Measurements from ENCODE around the gene A2M.

The A2M gene

DNA sequence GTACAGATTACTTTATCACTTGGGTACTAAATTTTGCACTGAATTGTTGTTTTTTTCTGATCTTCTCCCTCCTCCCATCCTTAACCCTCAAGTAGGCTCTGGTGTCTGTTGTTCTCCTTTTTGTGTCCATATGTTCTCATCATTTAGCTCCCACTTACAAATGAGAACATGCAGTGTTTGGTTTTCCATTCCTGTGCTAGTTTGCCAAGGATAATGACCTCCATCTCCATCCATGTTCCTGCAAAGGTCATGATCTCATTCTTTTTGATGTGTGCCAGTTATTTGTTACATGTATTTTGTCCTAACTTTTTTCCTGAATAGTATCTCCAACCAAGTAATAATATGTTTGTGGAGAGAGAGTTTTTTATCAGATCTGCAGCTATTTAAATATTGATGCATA is 44.2 kb downstream of the A2M start:
- DNase-seq = no peak

GRCh38 chr12:9070351-9070750 is 45.4 kb downstream of the A2M start:
- no peak for DNase-seq

GRCh38 chr12:9068600-9068999 is 47.1 kb downstream of the A2M start:
- no peak for DNase-seq

DNA sequence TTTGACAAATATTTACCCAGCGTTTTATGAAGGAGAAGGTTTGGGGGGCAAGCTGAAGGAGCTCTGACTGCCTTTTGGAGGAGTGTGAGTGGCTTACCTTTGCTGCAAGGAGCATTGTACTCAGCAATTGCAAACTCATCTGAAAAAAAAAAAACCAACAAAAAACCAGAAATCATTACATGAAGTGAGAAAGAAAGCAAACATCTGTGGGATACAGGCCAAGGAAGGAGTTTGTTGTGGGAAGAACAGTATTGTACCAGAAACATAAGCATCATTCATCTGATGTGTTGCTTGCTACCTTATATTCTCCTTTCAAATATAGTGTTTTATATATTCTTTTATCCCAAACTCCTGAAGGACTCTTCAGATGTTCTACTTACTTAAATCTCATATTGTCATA is 47.6 kb downstream of the A2M start:
- no peak for DNase-seq

DNA sequence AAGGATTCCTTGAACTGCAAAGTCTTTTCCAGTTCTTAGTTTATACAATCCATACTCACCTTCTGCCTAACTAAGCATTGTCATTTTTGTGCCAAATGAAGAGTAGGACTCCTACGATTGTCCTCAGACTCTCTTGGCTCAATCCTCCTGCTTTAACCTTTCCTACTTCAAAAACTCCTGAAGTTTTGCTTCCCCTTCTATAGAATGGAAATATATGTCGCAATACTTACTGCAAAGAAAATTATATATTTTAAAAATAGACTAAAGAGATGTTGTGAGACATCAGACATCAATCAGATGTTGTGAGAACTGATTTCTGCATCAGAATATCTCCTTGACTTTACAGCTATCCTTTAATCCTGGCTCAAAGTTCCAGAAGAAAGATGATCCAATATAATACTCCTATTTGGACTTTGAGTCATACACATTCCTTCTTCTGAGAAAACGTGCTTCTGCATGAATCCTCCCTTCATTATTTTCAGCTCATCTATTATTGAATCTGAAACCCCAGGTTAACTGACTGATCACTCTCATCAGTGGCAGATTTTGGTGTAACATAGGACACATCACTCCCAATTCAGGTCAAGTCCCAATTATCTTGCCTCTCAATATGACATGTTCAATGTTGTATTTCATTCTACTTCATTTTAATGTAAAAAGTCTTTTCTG is 48.8 kb downstream of the A2M start:
- no peak for DNase-seq

DNA sequence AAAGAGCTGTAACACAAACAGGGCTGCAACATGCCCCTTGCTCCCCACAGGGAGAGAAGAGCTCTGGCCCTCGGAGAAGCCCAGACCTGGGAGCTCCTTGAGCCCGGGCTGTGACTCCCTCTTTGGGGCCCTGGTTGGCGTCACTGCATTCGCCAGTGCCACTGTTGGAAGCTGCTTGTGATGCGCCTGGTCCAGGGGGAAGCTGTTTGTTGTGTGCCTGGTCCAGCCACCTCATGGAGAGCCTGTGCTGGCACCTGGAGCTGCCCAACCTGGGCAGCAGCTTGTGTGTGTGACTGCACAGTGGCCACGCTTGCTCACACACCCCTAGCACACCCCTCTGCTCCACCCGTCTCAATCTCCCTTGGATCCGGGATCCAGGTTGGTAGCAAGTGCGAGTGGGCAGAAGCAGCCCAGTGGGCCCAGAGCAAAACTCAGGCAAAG is 49.5 kb downstream of the A2M start:
- DNase-seq = no peak

GRCh38 chr12:9065607-9065856 is 50.2 kb downstream of the A2M start:
- DNase-seq = no peak

GRCh38 chr12:9064815-9065606 is 50.7 kb downstream of the A2M start:
- DNase-seq = peak; percentile 20

- DNase-seq = peak; percentile 41
These were observed 51.4 kb downstream of the A2M start for GRCh38 chr12:9064201-9064814.

DNA sequence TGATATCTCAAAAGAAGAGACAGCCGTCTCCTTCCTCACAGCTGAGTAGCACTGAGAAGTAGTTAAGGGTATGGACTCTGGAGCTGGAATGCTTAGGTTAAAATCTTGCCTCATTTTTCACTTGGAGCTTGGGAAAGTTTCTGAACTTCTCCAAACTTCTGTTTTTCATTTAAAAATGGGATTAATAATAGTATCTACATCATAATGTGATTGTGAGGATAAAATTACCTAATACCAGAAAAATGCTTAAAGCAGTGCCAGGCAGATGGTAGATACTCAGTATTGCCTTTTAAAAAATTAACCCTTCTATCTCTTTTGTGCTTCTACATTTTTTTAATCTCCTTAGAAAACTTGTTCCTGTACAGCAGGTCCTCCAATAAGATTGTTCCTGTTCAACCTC is 63.1 kb downstream of the A2M start:
- no peak for DNase-seq

DNA sequence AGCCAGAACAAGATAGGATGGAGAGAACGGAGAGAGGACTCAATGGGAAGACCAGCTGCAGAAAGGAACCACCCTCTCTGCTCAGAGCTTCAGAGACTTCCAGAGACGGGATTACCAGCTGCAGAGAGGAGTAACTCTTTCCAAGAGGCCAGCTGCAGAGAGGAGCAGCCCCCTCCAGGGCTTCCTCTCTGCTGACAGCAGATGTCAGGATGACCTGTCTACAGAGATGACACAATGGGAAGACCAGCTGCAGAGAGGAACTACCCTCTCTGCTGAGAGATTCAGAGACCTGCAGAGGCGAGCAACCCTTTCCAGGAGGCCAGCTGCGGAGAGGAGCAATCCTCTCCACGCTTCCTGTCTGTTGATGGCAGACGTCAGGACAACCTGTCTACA is 64.6 kb downstream of the A2M start:
- no peak for DNase-seq

- no peak for DNase-seq
These were observed 65.1 kb downstream of the A2M start for GRCh38 chr12:9050521-9051157.

- peak; percentile 35 for DNase-seq
These were observed 66.1 kb downstream of the A2M start for GRCh38 chr12:9049520-9050133.

- no peak for DNase-seq
These were observed 66.8 kb downstream of the A2M start for GRCh38 chr12:9048930-9049329.

DNA sequence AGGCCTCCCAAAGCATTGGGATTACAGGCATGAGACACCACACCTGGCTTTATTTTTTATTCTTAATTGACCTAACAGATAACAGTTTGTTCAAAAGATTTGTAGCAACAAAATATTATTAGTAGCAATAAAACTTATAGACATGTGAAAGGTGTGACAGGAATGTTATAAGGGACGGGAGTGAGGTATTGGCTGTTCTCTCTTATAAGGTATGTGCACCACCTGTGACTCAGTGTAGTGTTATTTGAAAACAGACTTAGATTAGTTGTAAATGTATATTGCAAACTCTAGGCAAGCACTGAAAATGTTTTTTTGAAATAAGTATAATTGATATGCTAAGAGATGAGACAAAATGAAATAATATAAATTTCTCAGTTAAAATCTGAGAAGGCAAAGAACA is 68.6 kb downstream of the A2M start:
- DNase-seq = no peak

GRCh38 chr12:9043766-9044165 is 72.0 kb downstream of the A2M start:
- peak; percentile 23 for DNase-seq

GRCh38 chr12:9041321-9041720 is 74.4 kb downstream of the A2M start:
- no peak for DNase-seq

DNA sequence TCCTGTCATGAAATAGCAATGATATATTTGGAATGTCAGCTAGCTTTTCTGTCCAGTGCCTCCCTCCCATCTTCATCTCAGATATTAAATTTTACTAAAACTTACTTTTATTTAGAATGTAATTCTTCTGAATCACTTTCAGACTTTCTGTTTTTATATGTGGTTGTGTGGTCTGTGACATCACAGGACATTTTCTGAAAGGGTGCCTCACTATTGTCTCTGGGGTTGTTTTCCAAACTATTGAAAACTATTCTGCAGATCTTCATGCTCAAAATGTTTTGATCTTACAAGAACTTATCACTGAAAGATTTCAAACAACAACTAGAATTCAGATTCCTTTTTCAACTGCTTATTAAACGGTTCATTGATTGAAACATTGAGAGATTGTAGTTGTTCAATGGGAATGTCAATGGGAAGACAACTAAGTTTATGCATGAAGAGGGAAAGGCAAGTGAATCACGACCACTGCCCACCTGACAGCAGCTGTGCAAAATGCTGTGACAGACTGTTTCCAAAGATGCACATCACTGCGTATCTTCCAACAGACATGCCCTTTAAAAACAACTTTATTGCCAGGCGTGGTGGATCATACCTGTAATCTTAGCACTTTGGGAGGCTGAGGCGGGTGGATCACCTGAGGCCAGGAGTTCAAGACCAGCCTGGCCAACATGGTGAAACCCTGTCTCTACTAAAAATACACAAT is 75.1 kb downstream of the A2M start:
- no peak for DNase-seq

GRCh38 chr12:9039397-9039977 is 76.2 kb downstream of the A2M start:
- peak; percentile 60 for DNase-seq

GRCh38 chr12:9037431-9037830 is 78.3 kb downstream of the A2M start:
- no peak for DNase-seq

- no peak for DNase-seq
These were observed 79.5 kb downstream of the A2M start for GRCh38 chr12:9036227-9036626.

DNA sequence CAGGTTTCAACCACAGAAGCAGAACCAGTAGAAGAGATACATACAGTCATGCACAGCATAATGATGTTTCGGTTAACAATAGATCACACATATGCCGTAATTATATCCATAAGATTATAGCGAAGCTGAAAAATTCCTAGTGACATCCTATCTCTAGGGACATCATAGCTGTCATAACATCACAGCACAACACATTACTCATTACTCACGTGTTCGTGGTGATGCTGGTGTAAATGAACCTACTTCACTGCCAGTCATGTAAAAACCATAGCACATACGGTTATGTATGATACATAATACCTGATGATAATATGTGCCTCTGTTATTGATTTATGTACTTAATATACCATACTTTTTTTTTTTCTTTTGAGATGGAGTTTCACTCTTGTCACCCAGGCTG is 81.6 kb downstream of the A2M start:
- no peak for DNase-seq

Measured in NCI-H69 (cell line).